ENCODE data around the gene GTF2F2.
A peak's percentile ranks its signal among the peaks of the same experiment; 100 is the strongest.
"Not testable (repeated sequence)": the region's sequence is repeated elsewhere in the genome, so short reads cannot be mapped to it uniquely, and the experiment has no call there.

Gene GTF2F2

DNA sequence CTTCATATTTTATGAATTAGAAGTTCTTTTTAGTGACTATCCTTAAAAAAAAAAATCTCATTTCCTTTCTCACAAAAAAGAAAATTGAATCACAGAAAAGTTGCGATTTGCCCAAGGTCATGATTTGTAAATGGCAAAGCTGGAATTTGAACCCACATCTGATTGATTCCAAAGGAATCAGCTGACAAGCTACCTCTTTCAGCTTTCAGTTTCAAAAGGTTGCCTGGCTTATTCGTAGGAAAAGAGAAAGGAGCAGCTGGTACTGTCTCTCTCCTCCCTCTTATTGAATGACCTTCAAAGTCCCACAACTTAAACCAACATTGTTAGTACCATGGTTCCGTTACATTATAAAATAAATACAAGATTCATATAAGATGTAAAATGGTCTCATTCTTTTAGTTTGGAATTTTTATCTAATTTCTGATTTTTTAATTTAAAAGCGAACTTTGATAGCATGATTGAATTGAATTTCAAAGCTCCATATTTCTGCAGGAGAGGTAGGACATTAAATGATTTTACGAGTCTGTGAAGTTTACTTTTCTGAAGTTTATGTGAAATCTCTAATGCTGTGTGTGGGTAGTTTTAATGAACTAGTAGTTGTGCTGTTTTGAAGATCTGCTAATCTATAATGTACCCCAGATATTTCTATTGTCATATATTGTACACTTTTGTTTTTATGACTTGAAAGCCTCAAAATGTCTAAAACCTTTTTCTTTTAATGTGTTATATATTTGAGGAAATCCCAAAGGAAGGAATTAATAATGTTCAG is 99.0 kb downstream of the GTF2F2 start:
- no peak for DNase-seq

DNA sequence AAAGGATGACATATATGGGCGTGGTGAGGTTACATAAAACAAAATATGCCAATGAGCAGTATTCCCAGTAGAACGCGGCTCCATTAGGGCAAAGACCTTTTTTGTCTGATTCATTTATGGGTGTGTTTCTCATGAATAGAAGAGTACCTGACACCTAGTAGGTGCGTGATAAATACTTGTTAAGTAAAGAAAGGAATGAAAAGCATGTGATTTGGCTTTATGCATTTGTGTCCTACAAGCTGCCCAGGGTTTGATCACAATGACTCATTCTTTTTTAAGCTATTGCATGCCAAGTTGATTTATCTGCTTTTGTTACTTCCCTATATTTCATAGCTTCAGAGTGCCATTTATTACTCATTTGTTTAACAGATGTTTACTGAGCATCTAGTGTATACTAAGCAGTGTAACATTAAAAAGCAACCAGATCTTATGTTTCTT is 99.6 kb downstream of the GTF2F2 start:
- no peak for DNase-seq

DNA sequence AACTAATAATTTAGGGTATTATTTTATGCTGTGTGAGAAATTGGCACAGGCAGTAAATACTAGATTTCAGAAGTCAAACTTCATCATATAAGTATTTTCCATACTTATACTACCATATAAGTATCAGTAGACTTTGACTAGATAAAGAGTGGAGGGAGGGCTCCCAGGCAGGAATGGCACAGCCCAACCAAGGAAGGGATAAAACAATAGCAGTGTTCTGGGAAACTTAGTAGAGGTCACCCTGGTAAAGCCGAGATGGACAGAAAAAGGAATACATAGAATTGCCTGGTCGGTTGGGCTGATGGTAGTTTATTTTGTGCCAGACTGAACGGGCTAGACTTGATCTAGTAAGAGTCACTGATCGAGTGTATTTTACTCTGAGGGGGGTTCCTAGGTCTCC is 100.1 kb downstream of the GTF2F2 start:
- DNase-seq, result no peak

DNA sequence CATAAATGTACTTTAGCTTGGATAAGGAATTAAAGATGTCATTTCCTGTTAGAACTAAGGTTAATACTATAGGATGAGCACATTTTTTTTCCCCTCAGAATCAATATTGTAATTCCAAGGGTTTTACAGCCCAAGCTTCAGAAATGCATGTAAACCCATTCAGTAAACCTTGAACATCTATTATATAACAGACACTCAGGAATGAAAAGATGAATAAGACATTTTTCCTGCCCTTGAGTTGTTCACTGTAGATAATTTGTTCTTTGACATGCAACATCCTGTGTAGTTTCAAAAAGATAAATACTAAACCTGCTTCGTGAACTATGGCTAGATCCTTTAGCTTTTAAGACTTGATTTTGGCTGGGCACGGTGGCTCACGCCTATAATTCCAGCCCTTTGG is 102.2 kb downstream of the GTF2F2 start:
- no peak for DNase-seq

DNA sequence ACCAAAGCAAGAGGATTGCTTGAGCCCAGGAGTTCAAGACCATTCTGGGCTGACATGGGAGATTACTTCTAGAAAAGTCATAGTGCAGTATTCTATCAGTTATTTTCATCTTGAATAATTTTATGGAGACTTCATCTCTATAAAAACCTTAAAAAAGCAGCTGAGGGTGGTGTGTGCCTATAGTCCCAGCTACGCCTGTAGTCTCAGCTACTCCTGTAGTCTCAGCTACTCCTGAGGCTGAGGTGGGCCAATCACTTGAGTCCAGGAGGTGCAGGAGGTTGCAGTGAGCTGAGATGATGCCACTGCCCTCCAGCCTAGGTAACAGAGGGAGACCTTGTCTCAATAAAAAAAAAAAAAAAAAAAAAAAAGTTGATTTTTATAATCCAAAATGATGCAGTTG is 102.6 kb downstream of the GTF2F2 start:
- no peak for DNase-seq

DNA sequence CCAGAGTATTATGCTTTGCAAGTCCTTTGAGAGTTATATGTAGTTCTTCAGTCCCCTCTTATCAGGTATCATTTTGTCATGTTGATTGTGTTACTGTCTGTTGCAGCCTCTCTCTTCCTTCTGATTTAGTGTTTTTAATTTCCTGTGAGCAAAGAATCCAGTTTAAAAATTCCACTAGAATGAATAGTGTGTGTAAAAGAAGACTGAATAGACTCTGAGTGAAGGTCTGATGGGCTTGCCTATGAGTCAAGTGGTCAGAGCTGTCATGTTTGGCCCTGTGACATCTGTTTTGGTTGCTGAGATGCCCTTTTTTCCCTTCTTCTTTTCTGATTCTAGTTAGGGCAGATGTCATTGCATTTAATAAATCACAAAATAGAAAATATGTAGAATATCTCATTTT is 103.9 kb downstream of the GTF2F2 start:
- no peak for DNase-seq

DNA sequence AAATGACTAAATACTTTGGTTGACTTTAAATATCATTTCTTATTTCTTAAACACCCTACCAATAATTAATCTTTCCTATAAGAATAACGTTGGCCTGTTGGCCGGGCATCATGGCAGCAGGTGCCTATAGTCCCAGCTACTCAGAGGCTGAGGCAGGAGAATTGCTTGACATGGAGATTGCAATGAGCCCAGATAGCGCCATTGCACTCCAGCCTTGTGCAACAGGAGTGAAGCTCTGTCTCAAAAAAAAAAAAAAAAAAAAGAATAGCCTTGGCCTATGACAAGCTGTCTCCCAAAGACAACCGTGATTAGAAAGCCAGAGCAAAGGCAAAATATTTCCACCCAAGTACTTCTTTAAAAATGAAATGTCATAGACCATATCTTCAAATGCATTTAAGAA is 105.1 kb downstream of the GTF2F2 start:
- no peak for DNase-seq

DNA sequence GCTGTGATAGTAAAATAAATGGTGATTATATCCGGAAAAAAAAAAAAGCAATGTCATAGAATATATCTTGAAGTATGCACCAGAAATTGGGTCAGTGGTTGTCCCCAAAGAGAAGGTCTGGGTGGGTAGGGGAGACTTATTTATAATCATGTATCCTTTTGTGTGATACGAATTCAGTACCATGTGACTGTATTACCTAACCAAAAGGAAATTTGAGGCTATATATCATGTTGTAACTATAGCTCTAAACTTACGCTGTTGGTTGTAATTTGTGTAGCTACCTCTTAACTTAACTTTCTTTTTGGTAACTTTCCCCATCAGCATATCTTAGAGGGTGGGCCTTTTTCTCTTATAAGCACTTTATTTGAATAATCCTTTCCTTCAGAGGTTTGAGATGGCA is 105.7 kb downstream of the GTF2F2 start:
- DNase-seq, result no peak

DNA sequence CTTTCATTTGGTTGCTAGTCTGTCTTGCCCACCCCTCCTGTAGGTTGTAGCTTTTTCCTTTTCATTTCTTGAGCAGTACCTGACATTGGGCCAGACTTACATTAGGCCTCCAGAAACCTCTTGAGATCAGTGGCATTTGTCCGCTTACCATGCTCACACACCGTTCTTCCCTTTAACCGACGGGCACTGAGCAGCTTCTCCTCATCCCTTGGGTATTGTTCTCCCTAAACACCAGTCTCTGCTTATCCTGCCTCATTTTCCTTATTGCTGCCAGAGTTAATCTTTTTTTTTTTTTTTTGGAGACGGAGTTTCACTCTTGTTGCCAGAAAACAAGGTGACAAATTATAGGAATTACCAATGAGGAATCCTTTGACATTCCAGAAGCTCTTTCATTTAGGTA is 107.7 kb downstream of the GTF2F2 start:
- no peak for DNase-seq

DNA sequence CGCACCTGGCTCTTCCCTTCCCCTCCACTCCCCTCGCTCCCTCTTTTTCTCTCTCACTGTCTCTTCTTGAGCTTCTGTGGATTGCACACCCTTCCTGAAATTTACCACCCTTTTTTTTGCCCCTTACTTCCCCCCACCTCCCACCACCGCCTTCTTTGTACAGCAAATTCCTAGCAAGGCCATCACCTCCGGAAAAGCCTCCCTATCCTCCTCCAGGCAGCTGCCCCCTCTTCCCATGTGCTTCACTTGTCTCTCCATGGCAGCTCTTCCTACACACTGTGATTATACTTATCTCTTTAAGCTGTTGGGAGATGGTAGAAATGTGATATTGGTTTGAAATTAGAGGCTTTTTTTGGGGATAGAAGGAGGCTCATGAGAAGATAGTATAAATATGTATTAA is 108.9 kb downstream of the GTF2F2 start:
- DNase-seq, result no peak

DNA sequence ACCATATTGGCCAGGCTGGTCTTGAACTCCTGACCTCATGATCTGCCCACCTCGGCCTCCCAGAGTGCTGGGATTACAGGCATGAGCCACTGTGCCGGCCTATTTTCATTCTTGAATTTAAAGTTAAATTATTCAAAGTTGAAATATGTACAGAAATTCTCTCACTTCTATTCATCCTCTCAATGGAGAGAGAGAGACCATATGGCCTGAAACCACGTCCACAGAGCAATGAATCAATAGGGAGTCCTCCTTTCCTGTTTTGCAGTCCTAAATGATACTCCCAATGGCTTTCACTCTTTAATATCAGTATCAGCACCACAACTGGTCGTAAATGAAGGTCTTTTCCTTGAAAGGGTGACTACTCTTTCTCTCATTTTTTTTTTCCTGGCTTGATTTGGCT is 111.0 kb downstream of the GTF2F2 start:
- no peak for DNase-seq

DNA sequence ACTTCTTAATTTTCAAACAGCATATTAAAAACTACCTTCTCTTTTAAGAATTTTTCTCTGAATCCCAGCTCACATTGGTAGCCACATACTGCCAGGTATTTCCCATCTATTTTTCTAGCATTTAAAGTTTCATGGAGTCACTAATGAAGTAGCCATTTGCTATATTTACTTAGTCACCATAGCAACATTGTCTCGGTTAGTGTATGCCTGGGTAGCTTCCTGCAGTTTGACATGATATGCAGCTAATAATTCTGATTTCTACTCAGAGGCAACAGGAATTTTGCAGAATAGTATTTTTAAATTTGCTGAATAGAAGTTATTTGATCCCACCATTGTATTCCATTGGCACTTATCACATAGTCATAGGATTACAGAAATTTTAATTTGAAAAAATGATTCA is 111.4 kb downstream of the GTF2F2 start:
- DNase-seq, result peak; percentile 10

DNA sequence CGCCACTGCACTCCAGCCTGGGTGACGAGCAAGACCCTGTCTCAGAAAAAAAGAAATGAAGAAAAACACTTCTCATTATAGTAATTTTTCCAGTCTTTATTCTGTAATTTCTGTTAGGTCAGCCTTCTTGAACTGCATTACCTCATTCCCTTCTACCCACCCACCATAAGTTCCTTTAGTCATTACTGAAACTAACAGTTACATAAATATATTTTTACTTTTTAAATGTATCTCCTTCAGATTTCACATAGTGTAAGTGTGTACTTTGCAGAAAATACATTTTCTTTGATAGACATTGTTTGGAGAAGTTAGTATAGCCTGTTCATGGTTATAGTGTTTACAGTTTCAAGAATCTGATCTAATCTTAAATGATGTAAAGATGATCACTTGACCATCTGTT is 112.3 kb downstream of the GTF2F2 start:
- DNase-seq, result no peak

DNA sequence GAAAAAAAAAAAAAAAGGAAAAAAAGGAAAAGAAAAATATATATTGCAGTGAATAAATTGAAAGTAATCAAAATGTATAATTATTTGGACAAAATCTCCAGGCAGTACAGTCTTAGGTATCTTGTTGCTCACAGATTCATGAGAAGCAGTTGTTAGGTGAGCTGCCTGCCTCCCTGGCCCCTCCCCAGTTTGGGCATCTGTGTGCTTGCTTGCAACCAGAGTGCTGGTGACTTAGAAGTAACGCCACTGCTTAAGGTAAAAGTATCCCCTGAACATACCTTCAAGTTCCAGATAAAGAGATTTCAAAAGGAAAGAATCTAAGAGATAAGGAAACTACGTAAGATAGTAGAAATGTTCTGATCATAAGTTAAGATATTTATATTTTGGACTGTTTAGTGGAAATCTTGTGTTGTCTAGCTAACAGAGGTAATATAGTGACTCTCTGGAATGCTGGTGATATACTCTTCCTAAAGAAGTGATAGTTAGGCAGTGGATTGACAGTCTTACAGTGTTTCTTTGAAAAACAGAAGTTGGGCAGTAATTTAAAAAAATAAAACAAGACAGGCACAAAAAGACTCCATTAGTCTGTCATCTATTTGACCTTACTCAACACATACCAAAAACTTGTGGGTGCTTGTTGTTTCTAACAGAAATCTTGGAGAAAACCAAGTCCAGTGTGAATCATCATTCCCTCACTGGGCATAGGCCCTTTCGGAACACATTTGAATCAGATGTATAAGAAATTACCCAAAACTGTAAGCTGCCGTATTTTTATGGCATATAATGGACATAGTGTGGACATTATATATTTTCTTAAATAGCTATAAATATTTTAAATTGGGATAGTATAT is 118.9 kb downstream of the GTF2F2 start:
- DNase-seq, result no peak

DNA sequence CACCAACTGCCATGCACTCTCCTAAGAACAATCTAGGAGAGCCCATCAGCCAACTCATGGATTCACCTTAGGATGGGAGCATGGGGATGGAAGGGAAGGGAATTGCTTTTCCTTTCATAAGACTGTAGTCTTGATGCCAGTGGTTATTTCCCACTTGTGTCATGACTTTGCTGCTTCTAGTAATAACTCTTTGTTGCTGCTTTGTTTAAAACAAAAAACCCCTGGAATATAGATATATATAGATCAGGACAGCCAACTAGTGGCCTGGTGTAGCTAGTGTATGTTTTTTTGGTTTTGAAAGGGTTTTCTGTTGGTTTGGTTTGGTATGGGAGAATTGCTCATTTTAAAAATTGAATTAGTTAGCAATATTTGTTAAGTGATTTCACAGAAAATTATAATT is 119.8 kb downstream of the GTF2F2 start:
- DNase-seq, result no peak

DNA sequence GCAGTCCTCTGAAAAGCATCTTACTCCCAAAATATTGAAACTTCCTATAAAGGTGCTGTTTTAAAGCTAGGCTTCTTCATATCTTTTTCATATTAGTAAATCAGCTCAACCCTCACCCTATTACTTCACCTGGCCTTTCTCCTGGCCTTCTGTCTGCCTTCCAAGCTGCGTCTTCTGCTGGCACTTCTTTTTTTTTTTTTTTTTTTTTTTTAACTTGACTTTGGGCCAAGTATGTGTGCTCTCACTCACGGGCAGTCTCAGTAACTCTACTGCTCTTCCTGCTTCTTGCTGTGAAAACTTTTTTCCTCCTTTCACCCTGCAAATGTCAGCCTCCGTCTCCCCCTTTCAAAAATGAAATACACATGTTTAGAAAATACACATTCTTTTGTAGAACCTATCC is 121.8 kb downstream of the GTF2F2 start:
- DNase-seq, result no peak

DNA sequence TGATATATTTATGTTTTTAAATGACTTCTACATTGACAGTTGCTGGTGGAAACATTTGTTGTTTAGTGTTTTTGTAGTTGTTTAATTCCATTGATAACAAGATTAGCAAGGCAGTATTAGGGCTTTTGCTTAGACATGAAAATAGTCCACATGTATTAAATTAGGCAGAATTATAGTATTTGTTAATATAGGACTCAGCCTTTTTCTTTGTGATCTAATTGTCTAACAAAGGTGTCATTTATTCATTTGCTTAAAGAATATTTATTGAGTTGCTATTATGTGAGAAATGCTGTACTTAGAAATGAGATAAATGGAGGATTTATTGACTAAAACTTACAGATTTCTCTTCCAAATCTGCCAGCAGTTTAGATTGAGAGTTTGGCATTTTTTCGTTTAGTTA is 122.2 kb downstream of the GTF2F2 start:
- no peak for DNase-seq

DNA sequence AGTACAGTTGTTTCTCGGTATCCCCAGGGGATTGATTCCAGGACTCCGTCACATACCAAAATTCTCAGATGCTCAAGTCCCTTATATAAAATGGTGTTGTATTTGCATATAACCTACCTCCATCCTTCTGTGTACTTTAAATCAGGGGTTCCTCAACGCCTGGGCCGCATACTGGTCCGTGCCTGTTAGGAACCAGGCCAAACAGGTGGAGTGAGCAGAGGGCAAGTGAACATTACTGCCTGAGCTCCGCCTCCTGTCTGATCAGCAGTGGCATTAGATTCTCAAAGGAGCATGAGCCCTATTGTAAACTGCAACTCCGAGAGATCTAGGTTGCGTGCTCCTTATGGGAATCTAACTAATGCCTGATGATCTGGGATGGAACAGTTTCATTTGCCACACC is 122.8 kb downstream of the GTF2F2 start:
- DNase-seq, result no peak

DNA sequence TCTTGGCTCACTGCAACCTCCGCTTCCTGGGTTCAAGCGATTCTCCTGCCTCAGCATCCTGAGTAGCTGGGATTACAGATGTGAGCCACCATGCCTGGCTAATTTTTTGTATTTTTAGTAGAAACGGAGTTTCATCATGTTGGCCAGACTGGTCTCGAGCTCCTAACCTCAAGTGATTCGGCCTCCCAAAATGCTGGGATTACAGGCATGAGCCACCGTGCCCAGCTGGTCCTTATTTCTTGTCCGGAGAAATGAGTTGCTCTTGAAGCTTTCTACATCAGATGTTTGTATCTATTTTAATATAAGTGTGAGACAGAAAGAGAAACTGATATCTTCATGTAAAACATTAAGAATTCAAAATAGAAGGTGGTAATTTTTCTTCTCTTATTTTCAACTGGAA is 124.4 kb downstream of the GTF2F2 start:
- not testable (repeated sequence) for DNase-seq

DNA sequence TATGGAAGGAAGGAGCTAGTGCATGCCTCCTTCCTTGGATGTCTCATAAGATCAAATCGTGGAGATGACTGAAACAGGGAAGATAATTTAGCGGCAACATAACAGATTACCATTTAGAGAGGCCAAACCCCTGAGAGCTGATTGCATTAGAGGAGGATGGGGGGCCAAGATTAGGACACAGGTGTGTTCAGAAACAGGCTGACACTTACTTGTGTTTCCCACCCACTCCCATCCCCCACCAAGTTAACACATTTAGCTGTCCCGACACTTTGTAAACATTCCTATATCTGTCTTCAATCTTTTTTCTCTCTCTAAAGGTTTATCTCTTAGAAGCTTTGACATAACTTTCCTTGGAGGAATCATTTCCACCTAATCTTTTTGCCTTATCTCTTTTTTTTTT is 129.4 kb downstream of the GTF2F2 start:
- no peak for DNase-seq

DNA sequence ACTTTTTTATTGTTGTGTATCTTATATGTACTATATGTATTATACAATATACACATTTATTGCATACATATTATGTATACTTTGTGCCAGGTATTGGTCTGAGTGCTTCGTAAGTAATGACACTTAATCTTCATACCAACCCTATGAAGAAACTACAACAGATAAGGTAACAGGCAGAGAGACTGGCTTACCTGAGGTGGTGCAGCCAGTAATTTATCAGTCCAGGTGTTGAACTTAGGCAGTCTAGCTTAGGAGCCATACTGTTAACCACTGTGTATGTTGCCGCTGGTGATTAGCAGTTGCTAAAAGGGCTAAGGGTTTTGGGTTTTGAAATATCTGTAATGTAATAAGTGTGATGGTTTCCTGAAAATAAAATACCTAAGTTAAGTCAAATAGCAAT is 134.1 kb downstream of the GTF2F2 start:
- DNase-seq, result no peak

DNA sequence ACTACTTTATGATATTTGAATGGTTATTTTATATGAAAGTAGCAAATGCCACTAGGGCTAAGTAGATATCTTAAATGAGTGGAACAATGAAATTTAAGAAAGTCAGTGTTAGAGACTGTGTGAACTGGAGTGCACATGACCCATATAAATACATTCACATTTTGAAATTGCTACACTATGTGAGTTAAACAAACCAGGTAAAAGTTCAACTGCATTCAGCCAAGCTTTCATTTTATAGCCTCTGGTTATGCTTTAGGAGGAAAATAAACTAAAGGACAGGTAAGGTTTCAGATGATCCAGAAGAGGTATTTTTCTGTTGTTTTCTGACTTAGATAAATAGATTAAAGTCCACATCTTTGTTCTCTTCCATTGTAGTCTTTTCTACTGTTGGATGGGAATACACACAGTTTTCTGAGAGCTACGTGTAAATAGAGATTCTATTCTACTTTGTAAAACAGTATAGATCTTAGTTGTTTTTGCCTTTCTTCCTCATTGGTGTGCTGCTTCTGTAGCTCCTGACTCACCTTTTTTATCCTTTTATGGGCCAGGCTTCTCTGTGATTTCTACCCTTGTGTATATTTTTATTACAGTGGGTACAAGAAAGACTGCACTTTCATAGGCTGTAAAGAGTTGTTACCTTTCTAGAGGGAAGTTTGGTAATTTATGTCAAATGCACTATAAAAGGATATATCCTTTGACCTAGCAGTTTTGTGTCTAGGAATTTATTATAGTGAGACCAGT is 135.1 kb downstream of the GTF2F2 start:
- no peak for DNase-seq

DNA sequence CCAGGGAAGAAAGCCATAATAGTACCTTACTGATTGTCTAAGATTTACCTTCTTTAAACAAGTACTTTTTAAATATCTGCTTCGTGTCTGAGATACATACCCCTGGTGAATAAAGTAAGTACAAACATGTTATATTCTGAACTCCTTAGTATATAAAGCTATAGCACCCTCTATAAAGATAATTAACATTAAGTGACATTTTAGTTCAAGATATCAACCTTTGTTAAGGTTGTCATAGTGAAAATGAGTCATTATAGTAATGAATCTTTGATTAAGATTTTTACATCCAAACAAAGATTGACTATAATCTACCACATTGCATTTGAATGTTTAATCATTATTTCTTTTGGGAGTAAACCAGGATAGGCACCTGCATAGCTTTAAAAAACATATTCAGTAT is 135.9 kb downstream of the GTF2F2 start:
- no peak for DNase-seq

Data from DMS79 treated with DMSO at 0.1 percent for 48 hours (cell line).